Ecto neural progenitor cell (in vitro differentiated cells): ENCODE data around the gene GLB1L2.
A peak's percentile ranks its signal among the peaks of the same experiment; 100 is the strongest.

ENCODE experiments used
- DNase-seq: peaks from one replicate; pipeline ENCODE4 v3.0.0-alpha.2; 2018; ENCODE audit warnings: low spot score

GLB1L2 gene

DNA sequence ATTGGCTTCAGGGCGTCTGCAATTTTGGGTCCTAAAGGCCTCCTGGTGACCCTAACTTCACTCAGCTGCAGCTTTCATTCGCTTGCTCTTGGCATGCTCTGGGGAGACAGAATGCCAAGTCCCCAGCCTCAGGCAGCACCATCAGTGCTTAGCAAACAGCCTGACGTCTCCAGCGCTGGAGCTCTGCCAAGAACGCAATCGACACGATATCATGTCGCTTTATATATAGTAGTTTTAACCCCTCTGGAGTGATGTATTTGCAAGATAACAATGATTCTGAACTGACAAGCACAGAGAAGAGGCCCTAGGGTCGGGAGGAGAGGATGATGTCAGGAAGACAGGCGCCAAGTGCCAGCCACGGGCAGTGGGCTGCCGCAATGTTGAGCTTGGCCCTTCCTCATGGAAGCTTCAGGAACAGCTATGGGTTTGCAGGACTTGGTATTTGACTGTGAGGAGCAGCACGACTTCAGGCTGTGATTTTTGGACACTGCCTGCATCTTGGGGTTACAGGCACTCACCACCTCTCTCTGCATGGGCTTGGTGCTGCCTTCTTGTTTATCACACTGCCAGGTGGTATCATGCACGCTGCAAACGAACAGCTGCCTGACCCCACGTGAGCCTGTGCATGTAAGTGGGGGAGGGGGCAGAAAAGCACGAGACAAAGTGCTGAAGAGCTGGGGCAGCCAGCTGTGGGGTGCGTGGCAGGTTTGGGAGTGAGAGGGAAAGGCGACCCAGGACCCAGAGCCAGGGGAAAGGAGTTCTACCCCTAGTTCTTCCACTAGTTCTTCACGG lies 54.2 kb downstream of the GLB1L2 start:
- DNase-seq: no peak

DNA sequence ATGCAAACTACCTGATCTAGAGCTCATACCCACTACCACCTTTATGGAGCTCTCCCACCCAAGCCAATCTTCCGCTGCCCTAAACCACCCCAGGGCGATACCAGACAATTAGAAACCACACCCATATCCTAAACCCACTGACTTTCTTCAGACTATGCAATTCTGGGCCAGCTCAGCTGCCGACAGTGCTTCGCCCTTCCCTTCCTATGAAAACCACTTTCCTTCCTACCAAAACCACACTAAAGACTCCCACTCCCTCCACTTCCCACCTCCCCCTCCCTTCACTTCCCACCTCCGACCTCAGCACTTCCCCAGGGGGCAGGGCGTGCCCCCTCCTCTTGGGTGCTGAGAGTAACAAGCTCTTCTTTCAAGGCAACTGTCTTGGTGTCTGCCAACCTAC lies 55.2 kb downstream of the GLB1L2 start:
- no peak for DNase-seq

- DNase-seq: no peak
Measured at GRCh38 chr11:134387501-134387900, 55.7 kb downstream of the GLB1L2 start.

DNA sequence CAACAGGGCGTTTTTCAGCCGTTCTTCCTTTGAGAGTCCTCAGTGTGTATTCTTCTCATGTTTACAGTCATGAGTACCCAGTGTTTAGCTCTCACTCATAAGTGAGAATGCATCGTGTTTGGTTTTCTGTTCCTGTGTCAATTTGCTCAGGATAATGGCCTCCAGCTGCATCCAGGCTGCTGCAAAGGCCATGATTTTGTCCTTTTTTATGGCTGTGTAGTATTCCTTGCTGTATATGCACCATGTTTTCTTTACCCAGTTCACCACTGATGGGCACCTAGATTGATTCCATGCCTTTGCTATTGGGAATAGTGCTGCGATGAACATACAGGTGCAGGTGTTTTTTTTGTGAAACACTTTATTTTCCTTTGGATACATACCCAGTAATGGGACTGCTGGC lies 56.8 kb downstream of the GLB1L2 start:
- DNase-seq: no peak

GRCh38 chr11:134389464-134390180 lies 57.8 kb downstream of the GLB1L2 start:
- DNase-seq: no peak

GRCh38 chr11:134390706-134391569 lies 59.1 kb downstream of the GLB1L2 start:
- DNase-seq: no peak

DNA sequence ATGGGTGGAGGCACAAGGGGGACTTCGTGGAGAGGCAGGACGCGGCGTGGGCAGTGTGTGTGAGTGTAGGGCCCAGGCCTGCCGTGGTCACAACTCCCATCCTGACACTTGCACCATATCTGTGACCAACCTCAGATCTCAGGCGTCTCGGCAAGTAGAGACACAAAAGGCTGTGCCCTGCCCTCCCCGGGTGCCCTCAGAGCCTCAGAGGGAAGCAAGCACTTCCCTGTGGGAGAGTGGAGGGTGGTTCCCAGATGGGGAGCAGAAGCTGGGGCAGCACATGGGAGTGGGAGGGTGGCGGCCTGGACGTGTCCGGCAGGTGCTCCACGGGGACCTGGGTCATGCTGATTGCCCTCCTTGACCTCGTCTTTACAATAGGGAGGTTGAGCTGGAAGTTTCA lies 59.9 kb downstream of the GLB1L2 start:
- DNase-seq: no peak

DNA sequence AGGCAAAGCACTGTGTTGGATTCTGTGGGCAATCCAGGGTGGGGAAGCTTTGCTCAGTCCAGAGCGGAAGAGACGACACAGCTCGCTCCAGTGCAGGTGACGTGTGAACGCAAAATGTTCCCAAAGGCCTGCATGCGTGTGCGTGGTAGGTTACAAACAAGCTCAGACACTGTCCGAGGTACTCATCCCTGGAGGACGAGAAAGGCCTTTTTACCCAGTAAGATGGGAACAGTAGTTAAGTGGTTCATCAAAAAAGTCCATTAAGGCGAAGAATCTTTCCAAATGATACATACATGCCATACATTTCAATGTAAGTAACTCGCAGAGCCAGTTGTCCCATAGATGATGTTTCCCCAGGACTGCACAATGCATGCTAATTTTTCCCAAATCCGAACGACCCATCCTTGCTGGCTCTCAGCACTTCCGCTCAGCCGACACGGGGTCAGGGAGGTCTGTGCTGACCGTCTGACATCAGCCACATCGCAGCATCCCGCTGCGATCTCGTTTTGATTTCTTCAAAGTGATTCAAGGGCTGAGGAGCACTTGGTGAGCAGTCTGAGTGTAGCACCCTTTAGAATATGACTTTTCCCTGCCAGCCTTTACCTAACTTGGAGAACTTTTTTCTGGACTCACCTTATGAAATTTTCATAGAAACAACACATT lies 61.3 kb downstream of the GLB1L2 start:
- DNase-seq: no peak

DNA sequence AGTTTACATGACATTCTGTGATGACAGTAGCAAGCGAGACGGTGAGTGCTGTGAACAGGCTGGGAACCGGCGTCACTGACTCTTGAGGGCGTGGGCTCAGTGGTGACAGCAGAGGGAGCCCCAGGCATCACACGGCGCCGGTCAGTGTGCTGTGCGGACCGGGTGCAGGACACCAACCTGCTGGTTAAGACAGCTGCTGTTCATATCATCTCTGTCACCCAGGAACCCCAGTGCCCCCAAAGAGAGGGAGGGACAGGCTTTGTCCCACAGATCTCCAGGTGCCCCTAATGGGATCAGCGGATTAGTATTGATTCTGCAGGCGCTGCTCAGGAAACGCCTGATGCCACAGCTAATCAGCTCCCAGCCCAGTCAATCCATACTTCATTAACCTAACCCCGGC lies 61.9 kb downstream of the GLB1L2 start:
- peak; percentile 62 for DNase-seq

GRCh38 chr11:134394311-134394710 lies 62.5 kb downstream of the GLB1L2 start:
- no peak for DNase-seq

- no peak for DNase-seq
Measured at GRCh38 chr11:134395002-134395401, 63.2 kb downstream of the GLB1L2 start.

DNA sequence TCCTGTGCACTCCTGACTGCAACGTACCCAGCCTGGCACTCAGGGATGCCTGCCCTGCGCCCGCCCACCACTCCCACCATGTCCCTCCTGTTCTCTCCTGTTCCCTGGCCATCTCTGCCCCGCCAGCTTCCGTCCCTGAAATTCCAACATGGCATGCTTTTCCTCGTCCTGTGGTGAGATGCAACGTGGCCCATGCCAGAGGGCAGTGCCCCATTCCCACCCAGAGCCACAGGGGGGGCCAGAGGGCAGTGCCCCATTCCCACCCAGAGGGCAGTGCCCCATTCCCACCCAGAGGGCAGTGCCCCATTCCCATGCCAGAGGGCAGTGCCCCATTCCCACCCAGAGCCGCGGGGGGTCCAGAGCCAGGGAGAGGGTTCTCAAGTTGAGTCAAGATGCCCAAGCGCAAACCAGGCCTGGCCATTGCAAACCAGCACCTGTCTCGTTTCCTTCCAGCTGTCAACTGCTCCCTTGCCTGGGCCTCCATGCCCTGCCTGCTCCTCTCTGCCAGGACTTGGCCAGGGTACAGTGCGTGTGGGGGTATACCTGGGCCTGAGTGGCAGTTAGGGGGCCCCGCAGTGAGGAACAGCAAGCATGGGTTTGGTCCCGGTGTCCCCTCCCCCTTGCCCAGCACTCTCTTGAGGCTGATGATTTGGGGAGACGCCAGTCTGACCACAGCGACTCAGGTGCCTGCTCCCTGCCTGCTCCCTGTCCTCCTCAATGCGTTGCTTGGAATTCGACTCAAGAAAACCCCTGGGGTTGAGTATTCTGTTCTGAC lies 65.7 kb downstream of the GLB1L2 start:
- no peak for DNase-seq

DNA sequence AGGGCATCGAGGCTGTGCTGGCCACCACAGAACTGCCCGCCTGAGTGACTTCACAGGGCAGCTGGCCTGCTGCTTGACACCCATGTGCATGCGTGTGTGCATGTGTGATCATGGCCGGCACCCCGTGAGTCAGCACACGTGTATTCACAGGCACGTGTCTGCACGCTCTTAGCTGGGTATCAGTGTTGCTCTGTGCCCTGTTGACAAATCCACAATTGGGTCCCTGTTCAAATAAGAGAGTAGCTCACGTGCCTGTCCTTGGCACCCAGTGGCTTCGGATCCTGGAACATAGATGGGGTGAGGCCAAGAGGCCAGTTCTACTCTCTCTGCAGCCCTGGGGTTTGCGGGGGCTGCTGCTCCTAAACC lies 66.3 kb downstream of the GLB1L2 start:
- DNase-seq: no peak

GRCh38 chr11:134398644-134399292 lies 67.0 kb downstream of the GLB1L2 start:
- DNase-seq: no peak

- no peak for DNase-seq
Measured at GRCh38 chr11:134399293-134399654, 67.5 kb downstream of the GLB1L2 start.

GRCh38 chr11:134399996-134400395 lies 68.2 kb downstream of the GLB1L2 start:
- no peak for DNase-seq

- no peak for DNase-seq
Measured at GRCh38 chr11:134401825-134402809, 70.3 kb downstream of the GLB1L2 start.

- DNase-seq: no peak
Measured at GRCh38 chr11:134402910-134403309, 71.1 kb downstream of the GLB1L2 start.

DNA sequence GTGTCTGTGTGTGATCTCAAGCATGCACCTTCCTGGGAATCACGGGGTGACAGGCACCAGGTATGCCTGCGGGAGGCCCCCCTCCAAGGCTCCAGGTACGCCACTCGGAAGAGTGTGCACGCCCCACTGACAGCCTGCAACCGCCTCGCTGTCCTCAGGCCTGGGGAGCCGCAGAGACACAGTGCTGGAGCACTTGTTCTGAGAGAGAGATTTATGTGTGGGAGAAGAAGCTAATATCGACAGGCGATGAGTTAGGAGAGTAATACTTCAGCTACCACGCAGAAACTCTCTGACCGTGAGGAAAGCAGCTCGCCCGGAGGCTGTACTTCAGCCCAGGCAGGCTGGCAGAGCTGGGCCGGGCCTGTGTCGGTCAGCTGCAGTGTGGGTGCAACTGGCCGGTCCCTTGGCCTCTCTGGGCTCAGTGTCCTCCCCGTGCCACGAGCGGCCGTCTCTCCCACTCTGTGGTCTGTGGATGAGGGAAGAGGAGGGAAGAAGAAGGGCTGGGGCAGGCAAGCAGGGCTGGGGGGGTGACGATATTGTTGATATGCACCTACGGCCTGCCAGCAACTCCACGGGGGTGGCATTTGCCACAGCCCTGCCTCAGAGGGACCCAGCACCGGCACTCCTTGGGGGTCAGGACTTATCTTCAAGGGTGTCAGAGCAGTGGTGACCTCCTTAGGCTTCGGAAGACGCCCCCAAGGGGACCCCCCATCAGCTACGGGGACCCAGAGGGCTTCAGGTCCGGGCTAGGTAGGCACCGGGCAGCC lies 73.0 kb downstream of the GLB1L2 start:
- DNase-seq: no peak
